ENCODE results near the gene PRSS38. TPM values are rescaled to one million over a fixed set of nuclear protein-coding genes. Genes with fewer than 3 reads are reported as not detected.

Gene PRSS38
- total and polyA plus RNA-seq, 2 donors from 2014 or later, result not detected

DNA sequence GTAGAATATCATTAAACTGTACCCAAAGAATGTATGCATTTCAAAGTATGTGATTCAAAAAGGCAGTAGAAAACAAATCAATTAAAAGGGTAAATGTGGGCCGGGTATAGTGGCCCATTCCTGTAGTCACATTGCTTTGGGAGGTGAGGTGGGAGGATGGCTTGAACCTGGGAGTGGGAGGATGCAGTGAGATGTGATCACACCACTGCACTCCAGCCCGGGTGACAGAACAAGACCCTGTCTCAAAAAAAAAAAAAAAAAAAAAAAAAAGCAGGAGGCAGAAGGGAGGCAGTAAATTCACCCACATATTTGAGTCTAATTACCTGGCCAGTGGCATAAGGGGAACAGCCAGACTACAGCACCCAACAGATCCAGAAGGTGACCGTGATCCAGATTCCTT, 17.9 kb upstream of the PRSS38 start:
- Histone ChIP-seq H3K27me3 (ENCODE audit: control insufficient read depth, insufficient read depth, low read length) (no peaks in the 10 kb centered on the region), H3K4me3 (ENCODE audit: low read length in 3 of 3) (no peak overlapping the region), H3K4me1 (ENCODE audit: control insufficient read depth in 2 of 3, insufficient read depth in 2 of 3, low read depth in 1 of 3, low read length in 3 of 3) (no peaks in the 10 kb centered on the region), H3K9ac (ENCODE audit: low read length in 3 of 3) (no peak overlapping the region), H3K27ac (ENCODE audit: low read depth in 2 of 2, low read length in 2 of 2) (no peak overlapping the region), H3K36me3 (ENCODE audit: control insufficient read depth in 2 of 3, insufficient read depth in 3 of 3, low read length in 3 of 3) (no peaks in the 10 kb centered on the region), H3K9me3 (ENCODE audit: control insufficient read depth in 2 of 3, insufficient read depth in 1 of 3, low read length in 3 of 3) (no peaks in the 10 kb centered on the region)
- TF ChIP-seq, protein P1, sequence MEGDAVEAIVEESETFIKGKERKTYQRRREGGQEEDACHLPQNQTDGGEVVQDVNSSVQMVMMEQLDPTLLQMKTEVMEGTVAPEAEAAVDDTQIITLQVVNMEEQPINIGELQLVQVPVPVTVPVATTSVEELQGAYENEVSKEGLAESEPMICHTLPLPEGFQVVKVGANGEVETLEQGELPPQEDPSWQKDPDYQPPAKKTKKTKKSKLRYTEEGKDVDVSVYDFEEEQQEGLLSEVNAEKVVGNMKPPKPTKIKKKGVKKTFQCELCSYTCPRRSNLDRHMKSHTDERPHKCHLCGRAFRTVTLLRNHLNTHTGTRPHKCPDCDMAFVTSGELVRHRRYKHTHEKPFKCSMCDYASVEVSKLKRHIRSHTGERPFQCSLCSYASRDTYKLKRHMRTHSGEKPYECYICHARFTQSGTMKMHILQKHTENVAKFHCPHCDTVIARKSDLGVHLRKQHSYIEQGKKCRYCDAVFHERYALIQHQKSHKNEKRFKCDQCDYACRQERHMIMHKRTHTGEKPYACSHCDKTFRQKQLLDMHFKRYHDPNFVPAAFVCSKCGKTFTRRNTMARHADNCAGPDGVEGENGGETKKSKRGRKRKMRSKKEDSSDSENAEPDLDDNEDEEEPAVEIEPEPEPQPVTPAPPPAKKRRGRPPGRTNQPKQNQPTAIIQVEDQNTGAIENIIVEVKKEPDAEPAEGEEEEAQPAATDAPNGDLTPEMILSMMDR (IDR thresholded peaks at IDR 0.05; ENCODE audit: borderline replicate concordance, extremely low read depth, insufficient read depth), result no peak
- peak in 1 of 5 donors; percentile 12 for DNase-seq
- no peak for FAIRE-seq
- intact Hi-C loops (cut with DNase I), result no loop called here

DNA sequence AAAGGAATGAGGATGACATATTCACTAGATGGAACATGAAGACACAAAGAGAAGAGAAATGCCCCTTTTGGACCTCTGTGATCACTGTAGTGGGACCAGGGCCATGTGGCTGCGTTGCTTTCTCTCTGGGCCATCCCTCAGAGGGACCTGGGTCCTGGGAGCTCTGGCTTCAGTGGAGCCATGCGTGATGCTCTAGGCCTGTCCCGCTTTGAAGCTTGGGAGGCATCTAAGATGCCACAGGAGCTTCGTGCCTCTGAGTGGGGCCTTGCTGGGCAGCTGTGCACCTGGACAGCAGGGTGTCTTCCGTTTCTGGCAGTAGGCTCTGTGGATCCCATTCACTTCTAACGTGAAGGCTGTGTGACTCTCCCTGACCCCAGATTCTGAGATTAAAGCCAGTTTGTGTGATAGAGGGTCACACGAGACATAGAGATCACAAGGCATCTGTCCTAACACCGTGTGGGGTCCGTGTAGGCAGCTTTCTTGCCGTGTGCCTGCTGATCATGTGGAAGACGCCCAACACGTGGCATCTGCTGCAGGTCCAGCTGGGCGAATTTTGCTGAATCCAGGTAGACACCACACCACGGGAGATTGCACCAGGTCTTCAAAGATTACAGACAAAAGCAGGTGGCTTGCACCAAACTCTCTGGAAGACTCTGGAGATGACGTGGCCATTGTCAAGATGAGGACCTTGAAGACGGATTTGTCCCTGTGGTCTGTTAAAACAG, 17.2 kb upstream of the PRSS38 start:
- H3K9me3 ChIP-seq (ENCODE audit: control insufficient read depth in 2 of 3, insufficient read depth in 1 of 3, low read length in 3 of 3), result no peaks in the 10 kb centered on the region
- no peak overlapping the region for H3K4me3 ChIP-seq (ENCODE audit: low read length in 3 of 3)
- no peak overlapping the region for H3K27ac ChIP-seq (ENCODE audit: low read depth in 2 of 2, low read length in 2 of 2)
- intact Hi-C loops (cut with DNase I), result no loop called here
- TF ChIP-seq, protein P1 (IDR thresholded peaks at IDR 0.05; ENCODE audit: borderline replicate concordance, extremely low read depth, insufficient read depth), result no peak
- no peaks in the 10 kb centered on the region for H3K27me3 ChIP-seq (ENCODE audit: control insufficient read depth, insufficient read depth, low read length)
- DNase-seq (peak in 2 of 5 donors; percentile 14 to 26), FAIRE-seq (no peak)
- no peak overlapping the region for H3K9ac ChIP-seq (ENCODE audit: low read length in 3 of 3)
- H3K4me1 ChIP-seq (ENCODE audit: control insufficient read depth in 2 of 3, insufficient read depth in 2 of 3, low read depth in 1 of 3, low read length in 3 of 3), result no peaks in the 10 kb centered on the region
- no peaks in the 10 kb centered on the region for H3K36me3 ChIP-seq (ENCODE audit: control insufficient read depth in 2 of 3, insufficient read depth in 3 of 3, low read length in 3 of 3)

DNA sequence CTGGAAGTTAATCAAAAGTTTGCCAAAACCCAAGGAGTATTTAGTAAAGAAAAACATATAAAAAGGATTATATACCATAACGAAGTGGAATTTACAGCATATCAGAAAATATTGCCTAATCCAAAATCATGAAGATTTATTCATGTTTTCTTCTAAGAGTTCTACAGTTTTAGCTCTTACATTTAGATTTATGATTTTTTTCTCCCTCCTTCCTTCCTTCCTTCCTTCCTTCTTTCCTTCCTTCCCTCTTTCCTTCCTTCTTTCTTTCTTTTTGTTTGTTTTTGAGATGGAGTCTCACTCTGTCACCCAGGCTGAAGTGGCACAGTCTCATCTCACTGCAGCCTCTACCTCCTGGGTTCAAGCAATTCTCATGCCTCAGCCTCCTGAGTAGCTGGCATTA, 15.7 kb upstream of the PRSS38 start:
- Histone ChIP-seq H3K9ac (ENCODE audit: low read length in 3 of 3) (no peak overlapping the region), H3K27ac (ENCODE audit: low read depth in 2 of 2, low read length in 2 of 2) (no peak overlapping the region), H3K9me3 (ENCODE audit: control insufficient read depth in 2 of 3, insufficient read depth in 1 of 3, low read length in 3 of 3) (no peaks in the 10 kb centered on the region), H3K4me3 (ENCODE audit: low read length in 3 of 3) (no peak overlapping the region), H3K4me1 (ENCODE audit: control insufficient read depth in 2 of 3, insufficient read depth in 2 of 3, low read depth in 1 of 3, low read length in 3 of 3) (no peaks in the 10 kb centered on the region), H3K36me3 (ENCODE audit: control insufficient read depth in 2 of 3, insufficient read depth in 3 of 3, low read length in 3 of 3) (no peaks in the 10 kb centered on the region), H3K27me3 (ENCODE audit: control insufficient read depth, insufficient read depth, low read length) (no peaks in the 10 kb centered on the region)
- TF ChIP-seq, protein P1 (IDR thresholded peaks at IDR 0.05; ENCODE audit: borderline replicate concordance, extremely low read depth, insufficient read depth), result no peak
- FAIRE-seq, result no peak
- no peak for DNase-seq
- intact Hi-C loops (cut with DNase I), result no loop called here
